H9 (cell line): ENCODE results near the gene MAD1L1. TPM values are rescaled to one million over a fixed set of nuclear protein-coding genes. Genes with fewer than 3 reads are reported as not detected.
A peak's percentile ranks its signal among the peaks of the same experiment; 100 is the strongest.

ENCODE experiments used
- DNase-seq: peaks from one replicate; pipeline ENCODE4 v3.0.0-alpha.2; 2017
- H2AFZ ChIP-seq: one replicate; pipeline ENCODE4 v1.6.1; 2013; ENCODE audit warnings: mild to moderate bottlenecking, low read length, control low read depth, moderate library complexity
- H2AK5ac ChIP-seq: 2 replicates; pipeline ENCODE4 v1.6.1; 2013; ENCODE audit warnings: low read length, control low read depth, mixed read lengths; ENCODE audit not compliant: insufficient read length
- H2BK120ac ChIP-seq: one replicate; pipeline ENCODE4 v1.6.1; 2013; ENCODE audit warnings: low read depth, mild to moderate bottlenecking, low read length, control low read depth, inconsistent platforms; ENCODE audit not compliant: poor library complexity, severe bottlenecking
- H2BK12ac ChIP-seq: 2 replicates; pipeline ENCODE4 v1.6.1; 2013; ENCODE audit warnings: low read length, control low read depth, mixed read lengths, low read depth; ENCODE audit not compliant: insufficient read length
- H2BK15ac ChIP-seq: 2 replicates; pipeline ENCODE4 v1.6.1; 2013; ENCODE audit warnings: low read depth, low read length, control low read depth
- H2BK20ac ChIP-seq: one replicate; pipeline ENCODE4 v1.6.1; 2013; ENCODE audit warnings: low read depth, mild to moderate bottlenecking, low read length, control low read depth, inconsistent platforms; ENCODE audit not compliant: poor library complexity, severe bottlenecking
- H2BK5ac ChIP-seq: 2 replicates; pipeline ENCODE4 v1.6.1; 2013; ENCODE audit warnings: low read length, control low read depth, mixed read lengths; ENCODE audit not compliant: insufficient read length
- H3K14ac ChIP-seq: 2 replicates; pipeline ENCODE4 v1.6.1; 2013; ENCODE audit warnings: low read length, control low read depth; ENCODE audit not compliant: insufficient read depth
- H3K18ac ChIP-seq: 2 replicates; pipeline ENCODE4 v1.6.1; 2013; ENCODE audit warnings: low read depth, mild to moderate bottlenecking, mixed read lengths, low read length, control low read depth; ENCODE audit not compliant: insufficient read length
- H3K23ac ChIP-seq: 2 replicates; pipeline ENCODE4 v1.6.1; 2013; ENCODE audit warnings: low read length, control low read depth, mixed read lengths, low read depth; ENCODE audit not compliant: insufficient read length
- H3K23me2 ChIP-seq: 2 replicates; pipeline ENCODE4 v1.6.1; 2013; ENCODE audit warnings: low read depth, mild to moderate bottlenecking, mixed read lengths, low read length, control low read depth; ENCODE audit not compliant: insufficient read length, poor library complexity, severe bottlenecking
- H3K27ac ChIP-seq: 2 replicates; pipeline ENCODE4 v1.5.1; 2013; ENCODE audit warnings: low read length, control low read depth, mixed read lengths, low read depth; ENCODE audit not compliant: insufficient read length
- H3K27me3 ChIP-seq: 2 replicates; pipeline ENCODE4 v1.6.1; 2013; ENCODE audit warnings: low read length, control low read depth, inconsistent platforms; ENCODE audit not compliant: insufficient read depth
- H3K4ac ChIP-seq: 2 replicates; pipeline ENCODE4 v1.6.1; 2013; ENCODE audit warnings: low read depth, mild to moderate bottlenecking, control low read depth, inconsistent platforms, low read length, moderate library complexity
- H3K4me1 ChIP-seq: 2 replicates; pipeline ENCODE4 v1.6.1; 2013; ENCODE audit warnings: low read length, control low read depth, inconsistent platforms; ENCODE audit not compliant: insufficient read depth
- H3K4me2 ChIP-seq: 2 replicates; pipeline ENCODE4 v1.6.1; 2013; ENCODE audit warnings: low read length, control low read depth, mixed read lengths; ENCODE audit not compliant: insufficient read length, insufficient read depth
- H3K56ac ChIP-seq: 2 replicates; pipeline ENCODE4 v1.6.1; 2013; ENCODE audit warnings: low read depth, mild to moderate bottlenecking, mixed read lengths, low read length, control low read depth; ENCODE audit not compliant: insufficient read length
- H3K79me1 ChIP-seq: 2 replicates; pipeline ENCODE4 v1.6.1; 2013; ENCODE audit warnings: low read depth, mild to moderate bottlenecking, moderate library complexity, low read length, control low read depth, inconsistent platforms; ENCODE audit not compliant: insufficient read depth, poor library complexity, severe bottlenecking
- H3K79me2 ChIP-seq: 2 replicates; pipeline ENCODE4 v1.6.1; 2013; ENCODE audit warnings: low read length, control low read depth, inconsistent platforms; ENCODE audit not compliant: insufficient read depth
- H3K9ac ChIP-seq: 2 replicates; pipeline ENCODE4 v1.6.1; 2013; ENCODE audit warnings: low read length, control low read depth, mixed read lengths; ENCODE audit not compliant: insufficient read length; ENCODE audit errors: extremely low read depth
- H3K9me3 ChIP-seq: one replicate; pipeline ENCODE4 v1.6.1; 2013; ENCODE audit warnings: low read depth, low read length, inconsistent platforms; ENCODE audit not compliant: control insufficient read depth
- H3T11ph ChIP-seq: one replicate; pipeline ENCODE4 v1.6.1; 2013; ENCODE audit warnings: mild to moderate bottlenecking, low read length, control low read depth, inconsistent platforms
- H4K20me1 ChIP-seq: one replicate; pipeline ENCODE4 v1.6.1; 2013; ENCODE audit not compliant: control insufficient read depth, insufficient read length, insufficient read depth
- H4K5ac ChIP-seq: 2 replicates; pipeline ENCODE4 v1.6.1; 2013; ENCODE audit warnings: low read depth, mild to moderate bottlenecking, mixed read lengths, low read length, control low read depth; ENCODE audit not compliant: insufficient read length
- H4K8ac ChIP-seq: replicated peaks from 2 replicates; pipeline ENCODE4 v1.6.1; 2013; ENCODE audit warnings: low read length, control low read depth, mixed read lengths, low read depth; ENCODE audit not compliant: insufficient read length
- H4K91ac ChIP-seq: 2 replicates; pipeline ENCODE4 v1.6.1; 2013; ENCODE audit warnings: low read depth, mild to moderate bottlenecking, moderate library complexity, mixed read lengths, low read length, control low read depth; ENCODE audit not compliant: insufficient read length
- H3K27ac Mint-ChIP-seq, 3 experiments: 2 replicates in 2 of 3; 3 replicates in 1 of 3; pipeline ENCODE4 v1.8.0; 2020 to 2021; ENCODE audit warnings: mixed read lengths in 3 of 3, mild to moderate bottlenecking in 1 of 3, moderate library complexity in 1 of 3
- H3K27me3 Mint-ChIP-seq: 2 replicates; pipeline ENCODE4 v1.8.0; 2021; ENCODE audit warnings: low read depth, mild to moderate bottlenecking, moderate library complexity, mixed read lengths
- H3K36me3 Mint-ChIP-seq, 3 experiments: 2 replicates in 2 of 3; 3 replicates in 1 of 3; pipeline ENCODE4 v1.8.0; 2020 to 2021; ENCODE audit warnings: low read depth in 3 of 3, mixed read lengths in 3 of 3; ENCODE audit not compliant: insufficient read depth in 1 of 3
- H3K4me1 Mint-ChIP-seq, 2 experiments: 2 replicates each; pipeline ENCODE4 v1.8.0; 2020; ENCODE audit warnings: mixed read lengths in 2 of 2
- H3K4me3 Mint-ChIP-seq, 2 experiments: 2 replicates in 1 of 2; 3 replicates in 1 of 2; pipeline ENCODE4 v1.8.0; 2020 to 2021; ENCODE audit warnings: mild to moderate bottlenecking in 2 of 2, mixed read lengths in 2 of 2, moderate library complexity in 1 of 2
- H3K9me3 Mint-ChIP-seq, 2 experiments: 2 replicates in 1 of 2; 3 replicates in 1 of 2; pipeline ENCODE4 v1.8.0; 2020; ENCODE audit warnings: mild to moderate bottlenecking in 2 of 2, mixed read lengths in 2 of 2, moderate library complexity in 1 of 2
- CTCF ChIP-seq: fragments of 200-600 bp; sonication (generic); conservative IDR thresholded peaks from 3 replicates; pipeline ENCODE4 v1.8.0; 2021; ENCODE audit warnings: antibody characterized with exemption, mild to moderate bottlenecking
- WGBS: extraction: QIAGEN DNeasy Blood & Tissue Kit; methylation state at CpG from one replicate; pipeline ENCODE4 v1.1.7; 2013; ENCODE audit warnings: missing lambda C conversion rate, low lambda C conversion rate, mixed read lengths; ENCODE audit not compliant: insufficient read length; ENCODE audit errors: extremely low coverage; 5-methylcytosine and 5-hydroxymethylcytosine counted together
- total RNA-seq: library from RNA; stranded (reverse); gene quantifications from 2 replicates; pipeline ENCODE4 v1.2.1, GENCODE V29; 2021

The MAD1L1 gene
- total RNA-seq, 1 experiment from 2014 or later = 39.0 TPM

GRCh38 chr7:2150445-2150815 is 82.3 kb downstream of the MAD1L1 start:
- Histone ChIP-seq H3K79me1 (no peaks in the 10 kb centered on the region), H3K18ac (no peak overlapping the region), H3K79me2 (no peaks in the 10 kb centered on the region), H3K23ac (no peak overlapping the region), H4K5ac (no peak overlapping the region), H3K14ac (no peak overlapping the region), H3K4me2 (no peak overlapping the region), H2BK15ac (no peak overlapping the region), H4K20me1 (peaks cover 2% of the 10 kb centered on the region), H3K4me1 (no peaks in the 10 kb centered on the region), H3K9ac (no peak overlapping the region), H2AFZ (no peak overlapping the region), H3K4ac (no peak overlapping the region), H3K27ac (no peak overlapping the region), H2BK20ac (no peak overlapping the region), H2BK5ac (no peak overlapping the region), H2AK5ac (no peak overlapping the region), H3T11ph (no peak overlapping the region), H3K56ac (no peak overlapping the region), H3K23me2 (no peaks in the 10 kb centered on the region), H4K8ac (no peak overlapping the region), H2BK12ac (no peak overlapping the region), H4K91ac (no peak overlapping the region), H3K9me3 (no peaks in the 10 kb centered on the region), H3K27me3 (no peaks in the 10 kb centered on the region), H2BK120ac (no peak overlapping the region)
- Mint-ChIP-seq H3K9me3 (no peaks in the 10 kb centered on the region), H3K4me1 (peaks cover 7 to 13% of the 10 kb centered on the region in 2 experiments), H3K4me3 (no peak overlapping the region), H3K36me3 (peaks cover 6 to 25% (median 13%) of the 10 kb centered on the region in 3 experiments; a peak in 6 of 7 replicates), H3K27me3 (no peaks in the 10 kb centered on the region), H3K27ac (peak overlapping the region in 2 of 3 experiments; percentile 94 to 97; a peak in 4 of 7 replicates)
- TF ChIP-seq CTCF = no peak
- no peak for DNase-seq
- no CpG with 5 or more reads among the region's 10 CpGs for WGBS
